ENCODE results near the gene APPBP2.
"Not testable (repeated sequence)": the region's sequence is repeated elsewhere in the genome, so short reads cannot be mapped to it uniquely, and the experiment has no call there.

APPBP2 gene

GRCh38 chr17:60523822-60524221 lies 2.2 kb downstream of the APPBP2 start:
- no peak for DNase-seq (ENCODE audit: extremely low read depth, low read depth)
- TF ChIP-seq CTCF (IDR thresholded peaks at IDR 0.05; ENCODE audit: low read depth, low read length) = no peak

- no peak for DNase-seq (ENCODE audit: extremely low read depth, low read depth)
- no peak for TF ChIP-seq CTCF (IDR thresholded peaks at IDR 0.05; ENCODE audit: low read depth, low read length)
Observed at GRCh38 chr17:60522889-60523626, 3.0 kb downstream of the APPBP2 start.

GRCh38 chr17:60519795-60520194 lies 6.2 kb downstream of the APPBP2 start:
- no peak for TF ChIP-seq CTCF (IDR thresholded peaks at IDR 0.05; ENCODE audit: low read depth, low read length)

GRCh38 chr17:60515683-60516082 lies 10.4 kb downstream of the APPBP2 start:
- DNase-seq (ENCODE audit: extremely low read depth, low read depth) = not testable (repeated sequence)

More at GRCh38 chr17:60519795-60520194, 6.2 kb downstream of the APPBP2 start:
- no peak for DNase-seq (ENCODE audit: extremely low read depth, low read depth)

- not testable (repeated sequence) for DNase-seq (ENCODE audit: extremely low read depth, low read depth)
Observed at GRCh38 chr17:60515199-60515598, 10.8 kb downstream of the APPBP2 start.

- DNase-seq (ENCODE audit: extremely low read depth, low read depth) = no peak
- no peak for TF ChIP-seq CTCF (IDR thresholded peaks at IDR 0.05; ENCODE audit: low read depth, low read length)
Observed at GRCh38 chr17:60514500-60514899, 11.5 kb downstream of the APPBP2 start.

- no peak for TF ChIP-seq CTCF (IDR thresholded peaks at IDR 0.05; ENCODE audit: low read depth, low read length)
- no peak for DNase-seq (ENCODE audit: extremely low read depth, low read depth)
Observed at GRCh38 chr17:60514053-60514452, 12.0 kb downstream of the APPBP2 start.

GRCh38 chr17:60513014-60513413 lies 13.0 kb downstream of the APPBP2 start:
- no peak for TF ChIP-seq CTCF (IDR thresholded peaks at IDR 0.05; ENCODE audit: low read depth, low read length)
- DNase-seq (ENCODE audit: extremely low read depth, low read depth) = no peak

Data from AG09319 (cell line).